Stimulated activated naive CD8-positive, alpha-beta T cell treated with anti-CD3 and anti-CD28 coated beads, Interleukin-15, amount 100 ng/mL, for 72 hours (primary cell): Measurements from ENCODE around the gene STAG3.
A peak's percentile ranks its signal among the peaks of the same experiment; 100 is the strongest.

Experiments
- ATAC-seq: fragments of 150-1000 bp; cut with Tn5 transposase; 2 replicates; pipeline ENCODE4 v1.10.0; 2021; ENCODE audit warnings: mild to moderate bottlenecking, moderate library complexity
- DNase-seq, 2 donors: peaks; one replicate each; pipeline ENCODE4 v3.0.0; 2021 to 2022
- H3K27ac Mint-ChIP-seq, 2 donors: one replicate each; pipeline ENCODE4 v1.8.0; 2022; ENCODE audit warnings: mild to moderate bottlenecking in 2 of 2, mixed read lengths in 2 of 2, moderate library complexity in 2 of 2
- H3K27me3 Mint-ChIP-seq: one replicate; pipeline ENCODE4 v1.8.0; 2022; ENCODE audit warnings: mixed read lengths
- H3K4me1 Mint-ChIP-seq: one replicate; pipeline ENCODE4 v1.8.0; 2022; ENCODE audit warnings: mild to moderate bottlenecking, mixed read lengths
- H3K4me3 Mint-ChIP-seq, 2 donors: one replicate each; pipeline ENCODE4 v1.8.0; 2022; ENCODE audit warnings: mild to moderate bottlenecking in 2 of 2, mixed read lengths in 2 of 2, moderate library complexity in 1 of 2
- H3K9me3 Mint-ChIP-seq, 2 donors: one replicate each; pipeline ENCODE4 v1.8.0; 2022; ENCODE audit warnings: mixed read lengths in 2 of 2

STAG3 gene

GRCh38 chr7:100152937-100153666 lies 24.6 kb upstream of the STAG3 start:
- H3K4me1 Mint-ChIP-seq, result peaks cover 83% of the 10 kb centered on the region
- H3K27ac Mint-ChIP-seq, result peak overlapping the region in 1 of 2 donors; percentile 44
- ATAC-seq, result no peak
- no peak overlapping the region for H3K4me3 Mint-ChIP-seq
- no peaks in the 10 kb centered on the region for H3K9me3 Mint-ChIP-seq
- no peaks in the 10 kb centered on the region for H3K27me3 Mint-ChIP-seq
- no peak for DNase-seq

DNA sequence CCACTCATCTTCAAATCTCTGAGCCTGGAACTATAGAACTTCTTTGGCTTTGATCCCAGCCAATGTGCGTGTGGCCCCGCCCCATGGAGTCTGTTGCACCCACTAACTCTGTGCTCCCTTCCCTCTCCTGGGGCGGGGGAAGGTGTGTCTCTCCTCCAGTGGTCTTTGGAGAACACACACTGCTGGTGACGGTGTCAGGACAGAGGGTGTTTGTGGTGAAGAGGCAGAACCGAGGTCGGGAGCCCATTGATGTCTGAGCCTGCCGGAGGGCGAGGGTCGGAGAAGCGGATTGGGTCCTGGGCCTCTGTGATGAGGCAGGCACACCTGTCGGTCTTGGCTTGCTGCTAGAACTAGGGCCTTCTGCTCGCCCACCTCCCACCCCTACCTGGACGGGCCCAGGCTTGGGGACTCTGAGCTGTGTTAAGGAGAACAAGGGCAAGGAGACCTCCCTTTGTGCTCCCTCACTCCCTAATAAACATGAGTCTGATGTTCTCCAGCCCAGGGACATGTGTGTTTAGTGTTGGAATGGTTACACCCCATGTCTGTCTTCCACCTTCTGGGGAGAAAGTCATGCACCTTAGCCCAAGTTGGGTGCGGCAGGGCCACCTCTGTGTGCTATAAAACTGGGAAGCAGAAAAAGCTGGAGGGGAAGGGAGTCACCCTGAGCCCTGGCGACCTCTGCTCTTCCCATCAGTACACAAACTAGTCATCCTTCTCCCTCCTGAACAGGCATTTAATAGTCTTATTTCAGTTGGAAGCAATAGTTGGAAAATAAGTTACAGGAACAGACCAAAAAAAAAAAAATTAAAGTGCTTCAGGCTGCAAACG lies 23.8 kb upstream of the STAG3 start:
- Mint-ChIP-seq H3K27me3 (no peaks in the 10 kb centered on the region), H3K4me3 (no peak overlapping the region), H3K27ac (peak overlapping the region; percentile 24 to 44), H3K9me3 (no peaks in the 10 kb centered on the region), H3K4me1 (peaks cover 79% of the 10 kb centered on the region)
- DNase-seq (no peak), ATAC-seq (no peak)

DNA sequence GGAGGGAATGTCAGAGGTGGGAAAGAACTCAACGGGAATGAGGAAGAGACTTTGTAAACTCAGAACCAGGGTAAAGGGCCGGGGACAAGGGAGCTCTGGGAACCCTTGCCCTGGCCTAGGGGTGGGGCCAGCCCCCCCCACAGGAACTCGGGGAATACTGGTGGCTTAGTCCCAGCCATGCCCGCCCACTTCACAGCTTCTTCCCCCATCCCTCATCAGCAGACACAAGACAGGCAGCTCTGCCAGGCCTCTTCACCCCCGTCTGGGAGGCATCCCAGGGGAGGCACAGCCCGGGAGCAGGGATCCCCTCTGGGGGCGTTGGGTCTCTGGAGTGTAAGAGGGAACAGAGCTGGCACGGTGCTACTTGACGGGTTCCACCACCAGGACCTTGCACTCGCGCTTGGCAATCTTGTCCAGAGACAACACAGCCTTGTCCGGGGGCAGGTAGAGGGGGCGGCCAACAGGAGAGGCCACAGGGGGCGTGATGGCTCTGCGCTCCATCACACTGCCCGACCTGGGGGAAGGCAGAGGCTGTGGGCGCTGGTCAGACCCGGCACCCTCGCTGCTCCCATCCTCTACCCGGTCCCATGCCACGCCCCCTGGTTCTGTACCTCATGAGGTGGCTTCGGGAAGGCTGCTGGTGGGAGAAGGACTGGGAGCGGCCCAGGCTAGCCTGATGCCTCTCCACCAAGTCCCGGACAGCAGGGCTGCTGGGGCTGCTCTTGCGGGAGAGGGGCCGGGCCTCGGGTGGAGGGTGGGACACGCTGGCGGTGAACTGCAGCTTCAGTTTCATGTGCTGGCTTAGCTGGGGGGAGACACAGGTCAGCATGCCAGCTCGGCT lies 22.8 kb upstream of the STAG3 start:
- no peaks in the 10 kb centered on the region for H3K9me3 Mint-ChIP-seq
- H3K27ac Mint-ChIP-seq, result no peak overlapping the region
- no peak overlapping the region for H3K4me3 Mint-ChIP-seq
- no peak for DNase-seq
- no peak for ATAC-seq
- no peaks in the 10 kb centered on the region for H3K27me3 Mint-ChIP-seq
- peaks cover 87% of the 10 kb centered on the region for H3K4me1 Mint-ChIP-seq

GRCh38 chr7:100155553-100156317 lies 22.0 kb upstream of the STAG3 start:
- no peak for DNase-seq
- Mint-ChIP-seq H3K4me3 (no peak overlapping the region), H3K27ac (no peak overlapping the region), H3K4me1 (peaks cover 83% of the 10 kb centered on the region), H3K27me3 (no peaks in the 10 kb centered on the region), H3K9me3 (no peaks in the 10 kb centered on the region)
- peak; percentile 1 for ATAC-seq

- peak overlapping the region; percentile 74 to 88 for H3K4me3 Mint-ChIP-seq
- peak overlapping the region; percentile 78 to 96 for H3K27ac Mint-ChIP-seq
- peaks cover 84% of the 10 kb centered on the region for H3K4me1 Mint-ChIP-seq
- peak; percentile 52 to 72 for DNase-seq
- peak; percentile 80 for ATAC-seq
- no peaks in the 10 kb centered on the region for H3K9me3 Mint-ChIP-seq
- H3K27me3 Mint-ChIP-seq, result no peaks in the 10 kb centered on the region
Observed at GRCh38 chr7:100156331-100157068, 21.2 kb upstream of the STAG3 start.

- H3K27me3 Mint-ChIP-seq, result no peaks in the 10 kb centered on the region
- DNase-seq (no peak), ATAC-seq (no peak)
- H3K4me1 Mint-ChIP-seq, result peaks cover 84% of the 10 kb centered on the region
- peak overlapping the region; percentile 74 to 88 for H3K4me3 Mint-ChIP-seq
- no peaks in the 10 kb centered on the region for H3K9me3 Mint-ChIP-seq
- peak overlapping the region; percentile 78 to 96 for H3K27ac Mint-ChIP-seq
Observed at GRCh38 chr7:100157069-100157333, 20.7 kb upstream of the STAG3 start.

DNA sequence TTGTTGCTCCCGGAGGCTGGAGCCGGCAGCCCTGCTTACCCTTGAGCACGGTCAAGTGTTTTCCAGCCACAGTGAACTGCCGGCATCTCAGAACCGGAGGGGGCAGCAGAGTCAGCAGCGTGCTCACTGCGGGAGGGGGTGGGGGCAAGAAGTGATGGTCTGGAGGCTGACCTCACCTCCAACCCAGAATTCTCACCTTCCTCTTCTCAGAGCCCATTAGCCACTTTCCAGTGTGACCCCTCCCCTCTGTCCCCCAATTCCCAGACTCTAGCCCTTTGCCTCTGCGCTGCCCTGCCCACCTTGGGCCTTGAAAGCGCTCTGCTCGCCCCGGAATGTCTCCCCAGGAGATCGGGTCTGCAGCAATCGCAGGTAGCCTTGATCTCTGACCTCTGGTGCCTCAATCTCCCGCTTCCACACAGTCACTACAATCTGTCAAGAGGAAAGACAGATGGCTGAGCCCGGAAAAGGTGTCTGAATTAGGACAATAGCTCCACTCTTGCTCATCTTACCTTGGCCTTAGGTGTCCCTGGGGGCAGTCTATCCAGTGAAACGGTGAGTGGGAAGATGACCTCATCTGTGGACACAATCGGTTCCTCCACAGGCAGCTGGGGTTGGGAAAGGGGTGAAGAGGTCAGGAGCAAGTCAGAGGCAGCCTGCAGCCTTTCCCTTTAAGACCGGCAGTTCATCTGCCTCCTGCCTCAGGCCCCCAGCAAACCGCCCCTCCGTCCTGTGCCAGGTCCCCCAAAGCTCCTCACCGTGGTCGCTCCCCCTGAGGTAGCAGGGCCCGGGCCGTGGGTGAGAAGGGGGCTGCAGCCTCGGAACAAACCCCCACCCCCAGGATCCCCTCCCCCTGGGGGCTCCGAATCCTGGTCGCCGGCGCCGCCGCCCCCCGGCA lies 20.1 kb upstream of the STAG3 start:
- peak overlapping the region; percentile 74 to 88 for H3K4me3 Mint-ChIP-seq
- no peaks in the 10 kb centered on the region for H3K9me3 Mint-ChIP-seq
- ATAC-seq, result no peak
- DNase-seq, result no peak
- peak overlapping the region in 1 of 2 donors; percentile 96 for H3K27ac Mint-ChIP-seq
- H3K4me1 Mint-ChIP-seq, result peaks cover 84% of the 10 kb centered on the region
- H3K27me3 Mint-ChIP-seq, result no peaks in the 10 kb centered on the region

DNA sequence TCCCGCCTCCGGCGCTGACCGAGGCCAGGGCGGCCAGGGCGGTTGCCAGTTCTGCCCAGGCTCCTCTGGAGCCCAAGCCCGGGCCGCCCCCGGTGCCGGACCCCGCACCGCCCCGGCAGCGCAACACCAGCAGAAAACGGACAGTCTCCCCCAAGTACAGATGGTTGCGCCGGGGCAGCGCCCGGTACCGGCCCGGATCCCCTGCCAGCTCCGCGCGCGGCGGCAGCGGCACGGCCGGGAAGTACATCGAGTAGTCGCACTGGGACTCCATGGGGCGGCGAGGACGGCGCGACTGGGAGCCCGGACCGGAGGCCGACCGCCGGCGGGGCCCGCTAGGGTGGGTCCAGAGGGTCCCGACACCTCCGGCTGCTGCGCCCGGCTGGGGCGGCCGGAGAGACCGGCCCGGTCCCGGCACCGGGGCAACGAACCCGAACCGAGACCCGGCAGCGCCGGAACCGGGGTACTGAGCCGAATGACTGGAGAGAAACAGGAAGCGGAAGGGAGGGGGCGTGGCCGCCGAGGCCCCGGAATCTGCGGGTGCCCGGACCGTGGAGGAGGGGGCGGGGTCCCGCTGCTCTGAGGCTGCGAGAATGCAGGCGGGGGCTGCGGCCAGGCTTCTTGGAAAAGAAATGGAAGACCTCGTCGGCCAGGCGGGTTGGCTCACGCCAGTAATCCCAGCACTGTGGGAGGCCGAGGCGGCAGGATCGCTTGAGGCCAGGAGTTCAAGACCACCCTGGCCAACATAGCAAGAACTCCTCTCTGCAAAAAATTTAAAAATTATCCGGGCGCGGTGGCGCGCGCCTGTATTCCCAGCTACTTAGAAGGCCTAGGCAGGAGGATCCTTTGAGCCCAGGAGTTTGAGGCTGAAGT lies 19.3 kb upstream of the STAG3 start, which contains the start of gene TRAPPC14:
Gene TRAPPC14 (minus strand): TSS at position 495 of the 870 bp plus-strand sequence. CDS start 224 bp downstream, at position 271.
- ATAC-seq (peak; percentile 75), DNase-seq (peak; percentile 85 to 89)
- Mint-ChIP-seq H3K9me3 (no peaks in the 10 kb centered on the region), H3K4me1 (peaks cover 85% of the 10 kb centered on the region), H3K27me3 (no peaks in the 10 kb centered on the region), H3K27ac (peak within 1 kb of the TSS; percentile 93 to 96), H3K4me3 (peak within 1 kb of the TSS; percentile 85 to 88)

DNA sequence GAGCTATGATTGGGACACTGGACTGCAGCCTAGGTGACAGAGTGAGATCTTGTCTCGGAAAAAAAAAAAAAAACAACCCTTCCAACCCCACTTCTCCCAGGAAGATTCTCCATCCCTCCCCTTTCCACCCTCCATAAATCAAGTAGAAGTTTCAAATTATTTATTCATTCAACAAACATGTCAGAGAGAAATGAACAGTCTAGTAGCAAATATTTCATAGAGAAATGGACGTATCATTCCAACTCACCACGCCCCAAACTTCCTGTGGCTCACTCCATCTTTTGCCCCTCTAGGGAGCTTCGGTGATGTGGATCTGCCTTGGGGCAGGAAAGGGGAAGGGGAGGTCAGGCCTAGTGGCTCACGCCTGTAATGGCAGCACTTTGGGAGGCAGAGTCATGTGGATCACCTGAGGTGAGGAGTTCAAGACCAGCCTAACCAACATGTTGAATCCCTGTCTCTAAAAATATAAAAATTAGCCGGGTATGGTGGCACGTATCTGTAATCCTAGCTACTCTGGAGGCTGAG lies 18.6 kb upstream of the STAG3 start:
- Mint-ChIP-seq H3K4me1 (peaks cover 85% of the 10 kb centered on the region), H3K27me3 (no peaks in the 10 kb centered on the region), H3K27ac (peak overlapping the region; percentile 48 to 93), H3K4me3 (peak overlapping the region; percentile 85 to 88), H3K9me3 (no peaks in the 10 kb centered on the region)
- DNase-seq (no peak), ATAC-seq (no peak)

DNA sequence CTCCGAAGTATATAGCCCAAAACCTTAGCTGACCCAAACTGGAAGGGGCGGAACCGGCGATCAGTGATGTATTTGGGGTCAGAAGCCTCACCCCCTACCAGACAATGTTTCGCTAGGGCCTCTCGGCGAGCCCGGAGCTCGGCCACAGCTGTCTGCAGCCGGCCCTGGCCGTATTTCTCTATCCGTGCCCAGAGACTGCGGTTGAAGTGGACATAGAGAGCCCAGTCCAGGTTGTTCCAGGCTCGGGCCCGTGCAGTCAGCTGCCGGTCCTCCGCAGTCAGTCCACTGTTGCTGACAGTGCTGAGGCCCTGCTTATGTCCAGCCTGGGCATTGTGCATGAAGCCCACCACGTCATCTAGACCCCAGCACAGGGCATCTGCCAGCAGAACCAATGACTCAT lies 17.7 kb upstream of the STAG3 start:
- no peaks in the 10 kb centered on the region for H3K27me3 Mint-ChIP-seq
- H3K4me1 Mint-ChIP-seq, result peaks cover 80% of the 10 kb centered on the region

GRCh38 chr7:100163006-100163531 lies 14.6 kb upstream of the STAG3 start:
- no peaks in the 10 kb centered on the region for H3K27me3 Mint-ChIP-seq

More for the DNA sequence above, 17.7 kb upstream of the STAG3 start:
- Mint-ChIP-seq H3K9me3 (no peaks in the 10 kb centered on the region), H3K4me3 (peak overlapping the region in 1 of 2 donors; percentile 12), H3K27ac (no peak overlapping the region)
- ATAC-seq (no peak), DNase-seq (no peak)

GRCh38 chr7:100163871-100164270 lies 13.8 kb upstream of the STAG3 start:
- peak overlapping the region in 1 of 2 donors; percentile 29 for H3K4me3 Mint-ChIP-seq
- peaks cover 86% of the 10 kb centered on the region for H3K4me1 Mint-ChIP-seq
- H3K27ac Mint-ChIP-seq, result no peak overlapping the region
- ATAC-seq (no peak), DNase-seq (no peak)
- H3K9me3 Mint-ChIP-seq, result no peaks in the 10 kb centered on the region
- no peaks in the 10 kb centered on the region for H3K27me3 Mint-ChIP-seq

More at GRCh38 chr7:100163006-100163531, 14.6 kb upstream of the STAG3 start:
- H3K4me3 Mint-ChIP-seq, result peak overlapping the region in 1 of 2 donors; percentile 54
- DNase-seq (no peak), ATAC-seq (no peak)
- peak overlapping the region; percentile 48 to 92 for H3K27ac Mint-ChIP-seq
- no peaks in the 10 kb centered on the region for H3K9me3 Mint-ChIP-seq
- H3K4me1 Mint-ChIP-seq, result peaks cover 81% of the 10 kb centered on the region
